Measurements from ENCODE around the gene PPM1L.

PPM1L gene

GRCh38 chr3:161107311-161107710 is 351.3 kb downstream of the PPM1L start:
- no peak for DNase-seq

- DNase-seq = no peak
Observed at GRCh38 chr3:161108840-161109239, 352.8 kb downstream of the PPM1L start.

GRCh38 chr3:161117646-161118045 is 361.6 kb downstream of the PPM1L start:
- no peak for DNase-seq

- DNase-seq = no peak
Observed at GRCh38 chr3:161126495-161126894, 370.5 kb downstream of the PPM1L start.
